ENCODE data around the gene SLC9A9.
A peak's percentile ranks its signal among the peaks of the same experiment; 100 is the strongest.

Gene SLC9A9

DNA sequence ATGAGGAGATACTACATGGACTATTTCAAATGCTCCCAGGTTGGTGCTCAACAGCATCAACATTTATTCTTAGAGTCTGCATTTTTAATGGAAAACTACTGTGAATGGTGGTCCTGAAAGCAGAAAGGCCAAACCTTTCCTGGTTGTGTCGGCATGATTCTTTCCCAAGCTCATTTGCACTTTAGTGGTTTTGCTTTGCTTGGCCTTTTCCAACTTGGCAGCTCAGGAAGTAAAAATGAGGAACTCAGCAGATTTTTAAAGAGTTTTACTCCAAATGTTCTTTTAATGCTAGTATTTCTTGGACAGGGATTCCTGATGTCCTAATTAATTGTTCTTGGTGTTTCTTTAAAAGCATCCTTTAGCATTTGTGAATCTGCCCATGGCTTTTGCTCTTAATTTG, 197.4 kb downstream of the SLC9A9 start:
- FAIRE-seq (no peak), DNase-seq (ENCODE audit: low spot score) (no peak)

DNA sequence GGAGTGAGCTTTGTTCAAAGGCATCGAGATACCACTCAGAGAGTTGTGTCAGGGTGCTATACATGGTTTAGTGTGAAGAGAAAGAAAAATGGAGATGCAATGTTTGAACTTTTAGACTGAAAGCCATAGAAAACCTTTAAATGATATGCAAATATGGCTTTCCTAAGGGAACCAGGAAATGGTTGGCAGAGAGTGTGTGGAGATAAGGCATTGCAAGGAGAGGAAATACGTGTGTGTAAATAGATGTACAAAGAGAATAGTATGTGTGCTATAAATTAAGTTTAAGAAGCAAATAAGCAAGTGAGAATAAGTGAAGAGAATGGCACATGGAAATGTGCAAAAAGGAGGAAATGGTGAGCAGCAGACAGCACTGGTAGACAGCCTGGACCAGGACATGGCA, 198.1 kb downstream of the SLC9A9 start:
- no peak for FAIRE-seq

GRCh38 chr3:143648708-143649107, 199.6 kb downstream of the SLC9A9 start:
- DNase-seq (ENCODE audit: low spot score) (no peak), FAIRE-seq (no peak)

More for the DNA sequence above, 198.1 kb downstream of the SLC9A9 start:
- no peak for DNase-seq (ENCODE audit: low spot score)

- no peak for FAIRE-seq
- DNase-seq (ENCODE audit: low spot score): no peak
These were observed 200.1 kb downstream of the SLC9A9 start for GRCh38 chr3:143648218-143648617.

GRCh38 chr3:143644370-143645089, 203.7 kb downstream of the SLC9A9 start:
- DNase-seq (ENCODE audit: low spot score) (peak; percentile 48), FAIRE-seq (peak; percentile 73)

DNA sequence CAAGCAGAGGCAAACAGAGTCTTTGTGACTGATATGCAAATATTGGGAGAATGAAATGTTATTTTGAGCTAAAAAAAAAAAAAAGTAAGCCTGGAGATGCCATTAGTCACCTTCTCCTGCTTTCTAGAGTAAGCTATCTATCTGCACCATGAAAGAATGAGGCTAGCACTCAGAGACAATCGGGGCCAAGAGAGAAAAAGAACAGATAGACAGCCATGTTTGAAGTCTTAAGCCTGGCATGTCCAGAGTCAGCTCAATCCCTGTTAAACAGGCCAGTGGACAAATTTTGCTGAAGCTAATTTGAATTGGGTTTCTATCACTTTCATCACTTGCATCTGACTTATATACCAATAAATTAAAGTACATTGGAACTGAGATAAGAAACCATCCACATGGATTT, 204.4 kb downstream of the SLC9A9 start:
- DNase-seq (ENCODE audit: low spot score) (no peak), FAIRE-seq (no peak)

DNA sequence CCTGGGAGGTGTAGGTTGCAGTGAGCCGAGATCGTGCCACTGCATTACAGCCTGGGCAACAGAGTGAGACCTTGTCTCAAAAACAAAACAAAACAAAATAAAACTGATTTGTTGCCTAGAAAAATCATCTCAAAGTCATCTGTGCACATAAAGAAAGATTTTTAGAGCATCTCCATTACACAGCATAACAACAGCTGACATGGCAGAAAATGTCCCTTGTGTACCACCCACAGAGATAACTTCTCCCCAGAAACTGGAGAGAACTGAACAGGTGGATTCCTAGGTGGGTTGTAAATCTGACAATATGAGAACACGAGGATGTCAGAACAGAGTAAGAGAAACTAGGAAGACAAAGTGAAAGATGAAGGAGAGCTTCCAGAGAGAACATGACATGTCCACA, 207.5 kb downstream of the SLC9A9 start:
- no peak for FAIRE-seq
- no peak for DNase-seq (ENCODE audit: low spot score)

DNA sequence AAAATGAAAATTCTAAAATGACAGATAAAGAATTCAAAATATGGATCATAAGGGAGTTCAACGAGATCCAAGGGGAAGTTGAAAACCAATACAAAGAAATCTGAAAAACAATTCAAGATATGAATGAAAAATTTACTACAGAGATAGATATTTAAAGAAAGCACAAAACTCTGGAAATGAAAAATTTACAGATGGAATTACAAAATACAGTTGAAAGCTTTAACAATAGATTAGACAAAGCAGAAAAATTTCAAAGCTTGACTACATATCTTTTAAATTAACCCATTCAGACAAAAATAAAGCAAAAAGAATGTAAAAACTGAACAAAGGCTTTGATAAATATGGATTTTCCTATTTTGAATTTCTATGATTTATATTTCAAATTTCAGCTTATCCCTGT, 211.1 kb downstream of the SLC9A9 start:
- FAIRE-seq (no peak), DNase-seq (ENCODE audit: low spot score) (no peak)

DNA sequence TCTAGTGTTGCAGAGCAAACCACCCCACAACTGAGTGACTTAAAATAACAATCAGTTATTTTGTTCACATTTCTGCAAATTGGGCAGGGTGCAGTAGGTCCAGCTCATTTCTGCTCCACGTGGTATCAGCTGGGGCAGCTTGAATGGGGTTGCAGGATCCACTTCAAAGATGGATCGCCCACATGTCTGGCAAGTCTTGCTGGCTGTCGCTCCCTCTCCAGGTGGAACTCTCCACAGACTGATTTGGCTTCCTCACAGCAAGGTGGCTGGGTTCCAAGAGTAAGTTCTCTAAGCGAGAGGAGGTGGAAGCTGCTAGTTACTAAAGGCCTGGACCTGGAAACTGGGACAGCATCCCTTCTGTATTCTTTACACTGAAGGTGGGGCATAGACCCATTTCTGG, 213.3 kb downstream of the SLC9A9 start:
- DNase-seq (ENCODE audit: low spot score): no peak
- no peak for FAIRE-seq

DNA sequence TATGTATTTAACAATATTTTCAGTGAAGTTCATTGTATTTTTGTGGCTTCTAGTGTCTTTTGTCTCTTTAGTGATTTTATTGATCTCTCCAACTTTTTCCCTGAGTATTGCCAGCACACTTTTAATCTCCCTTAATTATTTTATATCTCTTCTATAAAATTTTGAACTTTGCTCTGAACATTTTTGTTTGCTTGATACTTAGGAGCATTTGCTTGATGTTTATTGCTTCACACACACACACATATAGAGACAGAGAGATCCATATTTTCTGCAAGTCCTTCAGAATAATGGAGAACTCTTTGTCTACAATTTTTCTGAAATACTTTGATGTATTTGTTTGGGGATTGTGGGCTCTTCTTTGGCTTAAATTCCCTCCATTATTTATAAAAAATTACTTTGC, 213.8 kb downstream of the SLC9A9 start:
- no peak for DNase-seq (ENCODE audit: low spot score)
- FAIRE-seq: no peak

- DNase-seq (ENCODE audit: low spot score) (no peak), FAIRE-seq (no peak)
These were observed 214.5 kb downstream of the SLC9A9 start for GRCh38 chr3:143633816-143634215.

DNA sequence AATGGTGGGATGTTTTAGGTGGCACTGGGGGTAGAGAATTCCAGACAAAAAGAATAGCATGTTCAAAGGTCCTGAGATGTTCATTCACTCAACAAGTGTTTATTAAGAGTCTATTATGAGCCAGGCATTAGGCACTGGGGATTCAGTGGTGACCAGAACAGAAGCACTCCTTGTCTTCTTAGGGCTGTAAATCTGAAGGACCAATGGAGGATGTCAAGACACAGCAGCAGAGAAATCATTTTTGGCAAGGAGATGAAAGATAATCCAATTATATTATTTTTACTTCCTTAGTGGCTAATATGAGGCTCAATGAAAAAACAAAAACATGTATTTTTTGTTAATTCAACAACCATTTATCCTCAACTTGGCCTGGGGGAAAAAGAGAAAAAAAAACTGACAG, 218.5 kb downstream of the SLC9A9 start:
- no peak for FAIRE-seq
- no peak for DNase-seq (ENCODE audit: low spot score)

DNA sequence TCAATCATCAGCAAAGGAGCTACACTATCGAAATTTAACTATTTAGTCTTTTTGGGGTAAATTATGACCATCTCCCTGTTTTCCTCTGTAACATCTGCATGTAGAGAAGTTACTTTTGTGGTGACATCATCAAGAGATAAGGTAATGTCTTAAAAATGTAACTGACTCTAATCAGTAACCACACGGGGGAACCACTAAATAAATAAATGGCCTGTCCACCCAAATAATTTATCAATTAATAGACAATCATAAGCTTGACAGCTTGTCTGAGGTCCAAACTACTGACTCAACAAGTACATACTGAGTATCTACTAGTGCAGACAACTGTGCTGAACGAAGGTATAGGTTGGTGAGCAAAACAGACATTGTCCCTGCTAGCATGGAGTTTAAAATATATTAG, 219.3 kb downstream of the SLC9A9 start:
- DNase-seq (ENCODE audit: low spot score): no peak
- FAIRE-seq: no peak

DNA sequence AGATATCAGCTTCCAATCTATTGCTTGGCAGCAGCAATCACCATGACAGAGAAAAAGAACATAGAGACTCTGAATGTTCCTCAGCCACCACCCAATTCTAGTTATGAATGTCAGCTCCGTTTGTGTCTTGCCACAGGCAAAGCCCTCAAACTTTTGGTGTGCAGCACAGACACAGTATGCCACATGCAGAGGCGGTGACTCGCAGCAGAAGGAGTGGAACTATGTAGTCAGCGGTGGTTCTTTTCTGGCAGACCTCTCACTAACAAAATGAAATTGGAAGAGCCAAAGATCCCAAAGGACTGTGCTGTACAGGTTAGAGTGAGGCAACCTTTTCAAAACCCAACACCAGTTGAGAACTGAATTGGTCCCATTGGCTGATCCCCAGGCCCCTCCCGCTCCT, 220.9 kb downstream of the SLC9A9 start:
- DNase-seq (ENCODE audit: low spot score) (peak; percentile 19), FAIRE-seq (no peak)

DNA sequence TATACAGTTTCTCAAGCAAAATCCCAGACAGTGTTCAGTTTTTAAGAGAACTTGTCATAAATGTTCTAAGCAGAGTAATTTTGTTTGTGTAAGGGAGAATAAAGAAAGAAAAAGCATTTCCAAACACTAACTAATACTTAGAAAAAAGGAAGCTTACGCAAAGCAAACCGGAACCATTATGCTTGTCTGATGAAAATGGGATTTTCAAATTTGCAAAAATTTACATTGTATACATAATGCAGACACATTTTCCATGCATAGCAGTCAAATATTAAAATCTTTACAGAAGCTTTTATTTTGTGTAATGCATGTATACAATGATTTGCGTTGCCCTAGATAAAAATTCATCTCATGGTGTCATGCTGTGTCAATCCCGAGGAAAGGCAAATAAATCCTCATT, 229.0 kb downstream of the SLC9A9 start:
- FAIRE-seq: no peak
- DNase-seq (ENCODE audit: low spot score): no peak

DNA sequence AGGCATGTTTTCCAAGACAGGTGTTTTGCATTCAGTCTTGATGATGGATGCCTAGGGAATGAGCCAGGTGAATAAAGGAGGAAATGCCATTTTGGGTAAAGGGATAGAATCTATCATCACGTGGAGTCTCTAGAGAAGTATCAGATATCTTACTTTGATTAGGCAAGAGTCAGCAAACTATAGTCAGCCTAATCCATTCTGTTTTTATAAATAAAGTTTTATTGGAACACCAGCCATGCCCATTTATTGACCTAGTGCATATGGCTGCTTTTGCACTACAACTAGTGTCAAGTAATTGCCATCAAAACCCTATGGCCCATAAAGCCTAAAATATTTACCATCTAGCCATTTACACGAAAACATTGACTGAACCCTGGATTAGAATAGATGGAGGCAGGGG, 231.2 kb downstream of the SLC9A9 start:
- FAIRE-seq (no peak), DNase-seq (ENCODE audit: low spot score) (no peak)

- DNase-seq (ENCODE audit: low spot score): no peak
- FAIRE-seq: no peak
These were observed 235.0 kb downstream of the SLC9A9 start for GRCh38 chr3:143613226-143613625.

GRCh38 chr3:143612541-143612940, 235.7 kb downstream of the SLC9A9 start:
- no peak for DNase-seq (ENCODE audit: low spot score)
- FAIRE-seq: no peak

- FAIRE-seq: no peak
- no peak for DNase-seq (ENCODE audit: low spot score)
These were observed 239.3 kb downstream of the SLC9A9 start for GRCh38 chr3:143608966-143609365.

GRCh38 chr3:143605233-143605950, 242.9 kb downstream of the SLC9A9 start:
- FAIRE-seq (no peak), DNase-seq (ENCODE audit: low spot score) (no peak)

DNA sequence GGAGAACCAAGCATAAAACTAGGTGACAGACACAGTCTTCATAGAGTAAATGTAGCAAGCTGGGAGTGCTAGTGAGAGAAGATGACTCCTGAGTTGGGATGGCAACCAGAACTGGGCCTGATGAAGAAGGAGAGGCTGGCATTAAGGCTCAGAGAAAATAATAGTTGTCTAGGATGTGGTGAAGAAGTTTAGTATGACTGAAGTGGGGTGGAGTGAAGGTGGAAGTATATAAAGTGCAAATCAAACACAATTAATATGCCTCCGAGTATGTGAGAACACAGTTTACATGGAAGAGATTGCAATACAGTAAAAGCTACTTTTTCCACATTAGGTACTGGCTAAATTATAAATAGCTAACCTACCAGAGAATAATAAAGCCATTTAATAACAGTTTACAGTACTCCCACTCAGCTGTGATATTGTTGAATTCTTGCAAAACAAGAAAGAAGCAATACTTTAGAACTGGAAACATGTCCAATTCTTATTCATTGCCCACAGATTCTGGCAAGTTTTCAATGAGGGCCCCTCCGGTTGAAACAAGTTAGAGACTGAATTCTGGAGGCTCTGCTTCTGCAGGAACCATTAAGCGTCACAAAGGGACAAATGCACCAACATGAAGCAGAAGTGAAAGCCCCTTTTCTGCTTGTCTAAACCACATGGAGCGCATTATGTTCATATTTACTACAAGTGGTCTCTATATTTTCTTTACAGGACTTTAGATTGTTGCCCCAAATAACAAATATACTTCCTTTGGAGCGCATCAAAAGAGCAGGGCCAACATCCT, 243.7 kb downstream of the SLC9A9 start:
- no peak for DNase-seq (ENCODE audit: low spot score)
- FAIRE-seq: no peak

- no peak for FAIRE-seq
- no peak for DNase-seq (ENCODE audit: low spot score)
These were observed 244.5 kb downstream of the SLC9A9 start for GRCh38 chr3:143603774-143604173.
